ENCODE results near the gene CFI. TPM values are rescaled to one million over a fixed set of nuclear protein-coding genes. Genes with fewer than 3 reads are reported as not detected.

The CFI gene
- total RNA-seq, 1 experiment from 2014 or later: 0.33 TPM

DNA sequence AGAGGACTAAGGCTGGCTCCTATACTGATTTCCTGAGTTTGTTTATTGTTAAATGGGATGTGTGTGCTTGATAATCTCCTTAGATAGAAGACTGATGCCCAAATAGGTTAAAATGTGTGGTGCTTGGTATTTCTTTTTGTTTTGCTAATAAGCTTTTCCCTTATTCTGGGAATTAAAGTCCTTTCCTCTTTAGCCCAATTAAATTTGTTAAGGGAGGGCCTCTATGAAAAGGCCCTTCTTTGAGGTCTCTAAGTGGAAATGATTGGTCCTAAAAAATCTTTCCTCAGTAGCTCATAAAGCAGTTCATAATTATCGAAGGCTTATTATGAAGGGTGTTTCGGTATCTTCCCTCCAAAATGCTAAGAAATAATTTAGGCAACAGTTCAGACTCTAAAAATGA lies 25.9 kb upstream of the CFI start, which contains the start of gene RRH:
TSS of gene RRH (plus strand) at position 301 of the 400 bp plus-strand sequence. CDS start at position 357, 56 bp downstream.
- in situ Hi-C loops (cut with HindIII; ENCODE audit: low pct_unique_long_range_greater_than_20kb, low sequenced_read_pairs): no loop called here
- H3K27me3 ChIP-seq (ENCODE audit: control insufficient read depth, insufficient read depth, low read length): no peaks in the 10 kb centered on the region
- no peak for TF ChIP-seq POLR2AphosphoS5 (IDR thresholded peaks at IDR 0.05; ENCODE audit: low read depth, low read length)
- no peak for TF ChIP-seq TCF7L2 (IDR thresholded peaks at IDR 0.05; ENCODE audit: low read depth, low read length)
- TF ChIP-seq, protein P1, sequence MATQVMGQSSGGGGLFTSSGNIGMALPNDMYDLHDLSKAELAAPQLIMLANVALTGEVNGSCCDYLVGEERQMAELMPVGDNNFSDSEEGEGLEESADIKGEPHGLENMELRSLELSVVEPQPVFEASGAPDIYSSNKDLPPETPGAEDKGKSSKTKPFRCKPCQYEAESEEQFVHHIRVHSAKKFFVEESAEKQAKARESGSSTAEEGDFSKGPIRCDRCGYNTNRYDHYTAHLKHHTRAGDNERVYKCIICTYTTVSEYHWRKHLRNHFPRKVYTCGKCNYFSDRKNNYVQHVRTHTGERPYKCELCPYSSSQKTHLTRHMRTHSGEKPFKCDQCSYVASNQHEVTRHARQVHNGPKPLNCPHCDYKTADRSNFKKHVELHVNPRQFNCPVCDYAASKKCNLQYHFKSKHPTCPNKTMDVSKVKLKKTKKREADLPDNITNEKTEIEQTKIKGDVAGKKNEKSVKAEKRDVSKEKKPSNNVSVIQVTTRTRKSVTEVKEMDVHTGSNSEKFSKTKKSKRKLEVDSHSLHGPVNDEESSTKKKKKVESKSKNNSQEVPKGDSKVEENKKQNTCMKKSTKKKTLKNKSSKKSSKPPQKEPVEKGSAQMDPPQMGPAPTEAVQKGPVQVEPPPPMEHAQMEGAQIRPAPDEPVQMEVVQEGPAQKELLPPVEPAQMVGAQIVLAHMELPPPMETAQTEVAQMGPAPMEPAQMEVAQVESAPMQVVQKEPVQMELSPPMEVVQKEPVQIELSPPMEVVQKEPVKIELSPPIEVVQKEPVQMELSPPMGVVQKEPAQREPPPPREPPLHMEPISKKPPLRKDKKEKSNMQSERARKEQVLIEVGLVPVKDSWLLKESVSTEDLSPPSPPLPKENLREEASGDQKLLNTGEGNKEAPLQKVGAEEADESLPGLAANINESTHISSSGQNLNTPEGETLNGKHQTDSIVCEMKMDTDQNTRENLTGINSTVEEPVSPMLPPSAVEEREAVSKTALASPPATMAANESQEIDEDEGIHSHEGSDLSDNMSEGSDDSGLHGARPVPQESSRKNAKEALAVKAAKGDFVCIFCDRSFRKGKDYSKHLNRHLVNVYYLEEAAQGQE (IDR thresholded peaks at IDR 0.05; ENCODE audit: insufficient read depth in 1 of 2, low read depth in 2 of 2, low read length in 1 of 2): no peak
- TF ChIP-seq, protein P2, sequence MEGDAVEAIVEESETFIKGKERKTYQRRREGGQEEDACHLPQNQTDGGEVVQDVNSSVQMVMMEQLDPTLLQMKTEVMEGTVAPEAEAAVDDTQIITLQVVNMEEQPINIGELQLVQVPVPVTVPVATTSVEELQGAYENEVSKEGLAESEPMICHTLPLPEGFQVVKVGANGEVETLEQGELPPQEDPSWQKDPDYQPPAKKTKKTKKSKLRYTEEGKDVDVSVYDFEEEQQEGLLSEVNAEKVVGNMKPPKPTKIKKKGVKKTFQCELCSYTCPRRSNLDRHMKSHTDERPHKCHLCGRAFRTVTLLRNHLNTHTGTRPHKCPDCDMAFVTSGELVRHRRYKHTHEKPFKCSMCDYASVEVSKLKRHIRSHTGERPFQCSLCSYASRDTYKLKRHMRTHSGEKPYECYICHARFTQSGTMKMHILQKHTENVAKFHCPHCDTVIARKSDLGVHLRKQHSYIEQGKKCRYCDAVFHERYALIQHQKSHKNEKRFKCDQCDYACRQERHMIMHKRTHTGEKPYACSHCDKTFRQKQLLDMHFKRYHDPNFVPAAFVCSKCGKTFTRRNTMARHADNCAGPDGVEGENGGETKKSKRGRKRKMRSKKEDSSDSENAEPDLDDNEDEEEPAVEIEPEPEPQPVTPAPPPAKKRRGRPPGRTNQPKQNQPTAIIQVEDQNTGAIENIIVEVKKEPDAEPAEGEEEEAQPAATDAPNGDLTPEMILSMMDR (IDR thresholded peaks at IDR 0.05): no peak
- no peak for TF ChIP-seq SIN3A (IDR thresholded peaks at IDR 0.05; ENCODE audit: borderline replicate concordance, insufficient read depth, low read depth, low read length)
- no peak within 1 kb of the TSS for H3K27ac ChIP-seq (ENCODE audit: low read length)
- no peak within 1 kb of the TSS for H3K4me3 ChIP-seq (ENCODE audit: low read depth in 2 of 2, low read length in 2 of 2)
- peaks cover 19% of the 10 kb centered on the region; the same call in 1 of the 2 replicates for H3K36me3 ChIP-seq (ENCODE audit: control insufficient read depth, insufficient read depth, low read length)
- intact Hi-C loops (cut with micrococcal nuclease; ENCODE audit: unreplicated experiment): loop anchor here (10.0 kb wide), 1 partner anchor 147 kb away; no protein-coding TSS in a partner anchor
- H3K4me1 ChIP-seq (ENCODE audit: control insufficient read depth, insufficient read depth, low read length): no peaks in the 10 kb centered on the region
- no peak for ATAC-seq
- BruUV-seq (replicated peaks): no TSS peak
- DNase-seq (ENCODE audit: low read depth, low spot score): no peak
- H3K9me3 ChIP-seq (ENCODE audit: control insufficient read depth, insufficient read depth, low read depth, low read length): no peaks in the 10 kb centered on the region
- POLR2A ChIA-PET: no interaction called here
- CTCF ChIA-PET: no interaction called here

- DNase-seq (ENCODE audit: low read depth, low spot score) (no peak), ATAC-seq (no peak)
- Histone ChIP-seq H3K27me3 (ENCODE audit: control insufficient read depth, insufficient read depth, low read length) (no peaks in the 10 kb centered on the region), H3K36me3 (ENCODE audit: control insufficient read depth, insufficient read depth, low read length) (peaks cover 25% of the 10 kb centered on the region; the same call in 1 of the 2 replicates), H3K9me3 (ENCODE audit: control insufficient read depth, insufficient read depth, low read depth, low read length) (no peaks in the 10 kb centered on the region), H3K27ac (ENCODE audit: low read length) (no peak overlapping the region), H3K4me1 (ENCODE audit: control insufficient read depth, insufficient read depth, low read length) (no peaks in the 10 kb centered on the region), H3K4me3 (ENCODE audit: low read depth in 2 of 2, low read length in 2 of 2) (no peak overlapping the region)
- in situ Hi-C loops (cut with HindIII; ENCODE audit: low pct_unique_long_range_greater_than_20kb, low sequenced_read_pairs): no loop called here
- BruUV-seq (replicated peaks): no TSS peak
- TF ChIP-seq, protein P2 (IDR thresholded peaks at IDR 0.05): peak; percentile 41; the same call in 1 of the 2 replicates
- no peak for TF ChIP-seq SIN3A (IDR thresholded peaks at IDR 0.05; ENCODE audit: borderline replicate concordance, insufficient read depth, low read depth, low read length)
- ChIA-PET POLR2A (no interaction called here), CTCF (no interaction called here)
- intact Hi-C loops (cut with micrococcal nuclease; ENCODE audit: unreplicated experiment): loop anchor here (10.0 kb wide), 1 partner anchor 148 kb away; no protein-coding TSS in a partner anchor
Observed at GRCh38 chr4:109826719-109827118, 24.9 kb upstream of the CFI start.
